WTC11 (cell line): ENCODE results near the gene CEP192. TPM values are rescaled to one million over a fixed set of nuclear protein-coding genes. Genes with fewer than 3 reads are reported as not detected.

Source experiments
- ATAC-seq: fragments of 200-7000 bp; cut with Tn5 transposase; 2 replicates; pipeline ENCODE4 v1.10.0; 2021; ENCODE audit warnings: mild to moderate bottlenecking, moderate library complexity
- CTCF ChIA-PET: fragments of 300-600 bp; sonication (Branson Sonifier 250); formaldehyde crosslinking; loops from one replicate; lab custom pipeline; 2021; ENCODE audit warnings: antibody characterized with exemption; lab: Charles Lee
- POLR2A ChIA-PET: fragments of 350-600 bp; sonication (Branson Sonifier 250); formaldehyde crosslinking; loops from one replicate; lab custom pipeline; 2021; ENCODE audit warnings: antibody characterized with exemption; lab: Charles Lee
- DNase-seq: peaks from one replicate; pipeline ENCODE4 v3.0.0; 2021; ENCODE audit warnings: low spot score
- H3K27ac Mint-ChIP-seq: 2 replicates; pipeline ENCODE4 v1.8.0; 2021; ENCODE audit warnings: mixed read lengths
- H3K27me3 Mint-ChIP-seq: 2 replicates; pipeline ENCODE4 v1.8.0; 2021; ENCODE audit warnings: low read depth, mild to moderate bottlenecking, moderate library complexity, mixed read lengths
- H3K36me3 Mint-ChIP-seq: 2 replicates; pipeline ENCODE4 v1.8.0; 2021; ENCODE audit warnings: mixed read lengths
- H3K4me1 Mint-ChIP-seq: 2 replicates; pipeline ENCODE4 v1.8.0; 2022; ENCODE audit warnings: mixed read lengths
- H3K4me3 Mint-ChIP-seq: 2 replicates; pipeline ENCODE4 v1.8.0; 2021; ENCODE audit warnings: mild to moderate bottlenecking, moderate library complexity, mixed read lengths
- H3K9me3 Mint-ChIP-seq: 2 replicates; pipeline ENCODE4 v1.8.0; 2021; ENCODE audit warnings: mixed read lengths
- FOXK1 ChIP-seq: sonication (generic); formaldehyde crosslinking; IDR thresholded peaks from 2 replicates; pipeline ENCODE4 v1.8.0; 2022; ENCODE audit warnings: mild to moderate bottlenecking, moderate library complexity, missing genetic modification reagents
- FOXP1 ChIP-seq: sonication (generic); formaldehyde crosslinking; IDR thresholded peaks from 2 replicates; pipeline ENCODE4 v1.8.0; 2022; ENCODE audit warnings: missing genetic modification reagents, mild to moderate bottlenecking, moderate library complexity, borderline replicate concordance
- RELA ChIP-seq: sonication (generic); formaldehyde crosslinking; IDR thresholded peaks from 2 replicates; pipeline ENCODE4 v1.8.1; 2022; ENCODE audit warnings: missing genetic modification reagents, mild to moderate bottlenecking, borderline replicate concordance
- RORB ChIP-seq: fragments of 250-450 bp; sonication (Bioruptor Pico); IDR thresholded peaks from 2 replicates; pipeline ENCODE4 v1.9.0; 2021; ENCODE audit warnings: mild to moderate bottlenecking
- TP53 ChIP-seq: sonication (generic); formaldehyde crosslinking; IDR thresholded peaks from 2 replicates; pipeline ENCODE4 v1.8.1; 2023; ENCODE audit warnings: mild to moderate bottlenecking, missing genetic modification reagents
- ZBTB43 ChIP-seq: sonication (generic); formaldehyde crosslinking; IDR thresholded peaks from 2 replicates; pipeline ENCODE4 v1.8.1; 2023; ENCODE audit warnings: mild to moderate bottlenecking, missing genetic modification reagents
- ZNF121 ChIP-seq: sonication (generic); formaldehyde crosslinking; IDR thresholded peaks from 2 replicates; pipeline ENCODE4 v1.8.0; 2023; ENCODE audit warnings: missing genetic modification reagents
- ZNF317 ChIP-seq: sonication (generic); formaldehyde crosslinking; IDR thresholded peaks from 2 replicates; pipeline ENCODE4 v1.8.1; 2023; ENCODE audit warnings: low read depth, mild to moderate bottlenecking, moderate library complexity, missing genetic modification reagents, borderline replicate concordance
- ZNF532 ChIP-seq: fragments of 250-450 bp; sonication (Bioruptor Pico); IDR thresholded peaks from 2 replicates; pipeline ENCODE4 v1.9.0; 2021; ENCODE audit warnings: mild to moderate bottlenecking, borderline replicate concordance
- total RNA-seq: library from RNA; stranded (reverse); gene quantifications from 3 replicates; pipeline ENCODE4 v1.2.3, GENCODE V29; 2021
- TF ChIP-seq, protein P1 (sequence below): fragments of 200-600 bp; IDR thresholded peaks from 2 replicates; pipeline ENCODE4 v1.8.0; 2022; ENCODE audit warnings: antibody characterized with exemption
- TF ChIP-seq, protein P2 (sequence below): sonication (generic); formaldehyde crosslinking; IDR thresholded peaks from 2 replicates; pipeline ENCODE4 v1.8.1; 2022; ENCODE audit warnings: low read depth, mild to moderate bottlenecking, moderate library complexity, missing genetic modification reagents, borderline replicate concordance
- TF ChIP-seq, protein P3 (sequence below): sonication (generic); formaldehyde crosslinking; IDR thresholded peaks from 2 replicates; pipeline ENCODE4 v1.8.0; 2022; ENCODE audit warnings: mild to moderate bottlenecking, missing genetic modification reagents
- TF ChIP-seq, protein P4 (sequence below): sonication (generic); formaldehyde crosslinking; IDR thresholded peaks from 2 replicates; pipeline ENCODE4 v1.8.1; 2022; ENCODE audit warnings: mild to moderate bottlenecking, missing genetic modification reagents, moderate library complexity, borderline replicate concordance

The CEP192 gene
- total RNA-seq, 1 experiment from 2014 or later = 25.4 TPM

DNA sequence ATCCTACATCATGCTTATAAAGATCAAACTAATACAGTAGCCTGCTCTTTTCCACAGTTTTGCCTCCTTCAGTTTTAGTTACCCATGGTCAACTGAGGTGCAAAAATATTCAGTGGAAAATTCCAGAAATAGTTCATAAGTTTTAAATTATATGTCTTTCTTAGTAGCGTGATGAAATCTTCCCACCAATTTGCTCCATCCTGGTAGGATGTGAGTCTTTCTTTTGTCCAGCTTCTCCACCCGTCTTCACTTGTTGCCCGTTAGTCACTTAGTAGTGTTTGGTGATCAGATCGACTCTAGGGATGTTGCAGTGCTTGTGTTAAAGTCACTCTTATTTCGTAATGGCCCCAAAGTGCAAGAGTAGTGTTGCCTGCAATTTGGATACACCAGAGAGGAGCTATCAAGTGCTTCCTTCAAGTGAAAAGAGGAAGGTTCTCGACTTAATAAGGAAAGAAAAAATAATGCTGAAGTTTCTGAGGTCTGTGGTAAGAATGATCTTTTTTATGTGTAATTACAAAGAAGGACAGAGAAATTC, 57.0 kb downstream of the CEP192 start:
- H3K27me3 Mint-ChIP-seq = no peaks in the 10 kb centered on the region
- H3K27ac Mint-ChIP-seq = peak overlapping the region; percentile 32; the same call in 1 of the 2 replicates
- CTCF ChIA-PET = no interaction called here
- no peak for ATAC-seq
- POLR2A ChIA-PET = no interaction called here
- no peak overlapping the region for H3K4me3 Mint-ChIP-seq
- H3K36me3 Mint-ChIP-seq = peaks cover 55% of the 10 kb centered on the region
- no peak for TF ChIP-seq FOXP1 (CRISPR knock-in tag)
- TF ChIP-seq FOXK1 (CRISPR knock-in tag) = no peak
- TF ChIP-seq, protein P1, sequence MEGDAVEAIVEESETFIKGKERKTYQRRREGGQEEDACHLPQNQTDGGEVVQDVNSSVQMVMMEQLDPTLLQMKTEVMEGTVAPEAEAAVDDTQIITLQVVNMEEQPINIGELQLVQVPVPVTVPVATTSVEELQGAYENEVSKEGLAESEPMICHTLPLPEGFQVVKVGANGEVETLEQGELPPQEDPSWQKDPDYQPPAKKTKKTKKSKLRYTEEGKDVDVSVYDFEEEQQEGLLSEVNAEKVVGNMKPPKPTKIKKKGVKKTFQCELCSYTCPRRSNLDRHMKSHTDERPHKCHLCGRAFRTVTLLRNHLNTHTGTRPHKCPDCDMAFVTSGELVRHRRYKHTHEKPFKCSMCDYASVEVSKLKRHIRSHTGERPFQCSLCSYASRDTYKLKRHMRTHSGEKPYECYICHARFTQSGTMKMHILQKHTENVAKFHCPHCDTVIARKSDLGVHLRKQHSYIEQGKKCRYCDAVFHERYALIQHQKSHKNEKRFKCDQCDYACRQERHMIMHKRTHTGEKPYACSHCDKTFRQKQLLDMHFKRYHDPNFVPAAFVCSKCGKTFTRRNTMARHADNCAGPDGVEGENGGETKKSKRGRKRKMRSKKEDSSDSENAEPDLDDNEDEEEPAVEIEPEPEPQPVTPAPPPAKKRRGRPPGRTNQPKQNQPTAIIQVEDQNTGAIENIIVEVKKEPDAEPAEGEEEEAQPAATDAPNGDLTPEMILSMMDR = no peak
- TF ChIP-seq RELA (CRISPR knock-in tag) = no peak
- TF ChIP-seq, protein P2, sequence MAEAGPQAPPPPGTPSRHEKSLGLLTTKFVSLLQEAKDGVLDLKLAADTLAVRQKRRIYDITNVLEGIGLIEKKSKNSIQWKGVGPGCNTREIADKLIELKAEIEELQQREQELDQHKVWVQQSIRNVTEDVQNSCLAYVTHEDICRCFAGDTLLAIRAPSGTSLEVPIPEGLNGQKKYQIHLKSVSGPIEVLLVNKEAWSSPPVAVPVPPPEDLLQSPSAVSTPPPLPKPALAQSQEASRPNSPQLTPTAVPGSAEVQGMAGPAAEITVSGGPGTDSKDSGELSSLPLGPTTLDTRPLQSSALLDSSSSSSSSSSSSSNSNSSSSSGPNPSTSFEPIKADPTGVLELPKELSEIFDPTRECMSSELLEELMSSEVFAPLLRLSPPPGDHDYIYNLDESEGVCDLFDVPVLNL (CRISPR knock-in tag) = no peak
- TF ChIP-seq RORB (CRISPR knock-in tag) = no peak
- TF ChIP-seq, protein P3, sequence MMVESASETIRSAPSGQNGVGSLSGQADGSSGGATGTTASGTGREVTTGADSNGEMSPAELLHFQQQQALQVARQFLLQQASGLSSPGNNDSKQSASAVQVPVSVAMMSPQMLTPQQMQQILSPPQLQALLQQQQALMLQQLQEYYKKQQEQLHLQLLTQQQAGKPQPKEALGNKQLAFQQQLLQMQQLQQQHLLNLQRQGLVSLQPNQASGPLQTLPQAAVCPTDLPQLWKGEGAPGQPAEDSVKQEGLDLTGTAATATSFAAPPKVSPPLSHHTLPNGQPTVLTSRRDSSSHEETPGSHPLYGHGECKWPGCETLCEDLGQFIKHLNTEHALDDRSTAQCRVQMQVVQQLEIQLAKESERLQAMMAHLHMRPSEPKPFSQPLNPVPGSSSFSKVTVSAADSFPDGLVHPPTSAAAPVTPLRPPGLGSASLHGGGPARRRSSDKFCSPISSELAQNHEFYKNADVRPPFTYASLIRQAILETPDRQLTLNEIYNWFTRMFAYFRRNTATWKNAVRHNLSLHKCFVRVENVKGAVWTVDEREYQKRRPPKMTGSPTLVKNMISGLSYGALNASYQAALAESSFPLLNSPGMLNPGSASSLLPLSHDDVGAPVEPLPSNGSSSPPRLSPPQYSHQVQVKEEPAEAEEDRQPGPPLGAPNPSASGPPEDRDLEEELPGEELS (CRISPR knock-in tag) = no peak
- no peak for TF ChIP-seq ZBTB43
- no peak for TF ChIP-seq TP53 (CRISPR knock-in tag)
- TF ChIP-seq, protein P4, sequence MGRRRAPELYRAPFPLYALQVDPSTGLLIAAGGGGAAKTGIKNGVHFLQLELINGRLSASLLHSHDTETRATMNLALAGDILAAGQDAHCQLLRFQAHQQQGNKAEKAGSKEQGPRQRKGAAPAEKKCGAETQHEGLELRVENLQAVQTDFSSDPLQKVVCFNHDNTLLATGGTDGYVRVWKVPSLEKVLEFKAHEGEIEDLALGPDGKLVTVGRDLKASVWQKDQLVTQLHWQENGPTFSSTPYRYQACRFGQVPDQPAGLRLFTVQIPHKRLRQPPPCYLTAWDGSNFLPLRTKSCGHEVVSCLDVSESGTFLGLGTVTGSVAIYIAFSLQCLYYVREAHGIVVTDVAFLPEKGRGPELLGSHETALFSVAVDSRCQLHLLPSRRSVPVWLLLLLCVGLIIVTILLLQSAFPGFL = no peak
- no peak for TF ChIP-seq ZNF532 (CRISPR knock-in tag)
- no peak for TF ChIP-seq ZNF317 (CRISPR knock-in tag)
- TF ChIP-seq ZNF121 (CRISPR knock-in tag) = no peak
- DNase-seq = no peak
- H3K4me1 Mint-ChIP-seq = no peaks in the 10 kb centered on the region
- H3K9me3 Mint-ChIP-seq = no peaks in the 10 kb centered on the region
